IMR-90 (cell line): ENCODE measurements around the gene AGAP1. TPM values are rescaled to one million over a fixed set of nuclear protein-coding genes. Genes with fewer than 3 reads are reported as not detected.

Experiments used
- ATAC-seq: fragments of 200-7000 bp; cut with Tn5 transposase; 2 replicates; pipeline ENCODE4 v1.9.1; 2020; ENCODE audit warnings: low read depth, mild to moderate bottlenecking, moderate library complexity
- BruUV-seq: library from RNA; stranded (reverse); fragments of 400-500 nt; replicated peaks from 2 replicates; lab custom pipeline; 2021; lab: Mats Ljungman, UMichigan
- CTCF ChIA-PET: fragments of 300-600 bp; formaldehyde crosslinking; extraction: SDS; loops from one replicate; lab custom pipeline; 2021; ENCODE audit warnings: antibody characterized with exemption; lab: Yijun Ruan, JAX
- POLR2A ChIA-PET: fragments of 300-600 bp; sonication (Branson Sonifier 250); formaldehyde crosslinking; loops from one replicate; lab custom pipeline; 2022; ENCODE audit warnings: antibody characterized with exemption; ENCODE audit not compliant: unreplicated experiment; lab: Charles Lee
- DNase-seq: peaks from one replicate; pipeline ENCODE4 v3.0.0; 2013
- H2AFZ ChIP-seq: replicated peaks from 2 replicates; pipeline ENCODE3; 2013; ENCODE audit warnings: low read length, mild to moderate bottlenecking; ENCODE audit not compliant: poor library complexity
- H2AK5ac ChIP-seq: 2 replicates; pipeline ENCODE4 v1.6.1; 2013; ENCODE audit warnings: low read depth, low read length, inconsistent platforms
- H2AK9ac ChIP-seq: replicated peaks from 2 replicates; pipeline ENCODE3; 2013; ENCODE audit warnings: mild to moderate bottlenecking, low read depth, low read length, moderate library complexity; ENCODE audit not compliant: poor library complexity
- H2BK120ac ChIP-seq: 2 replicates; pipeline ENCODE4 v1.6.1; 2013; ENCODE audit warnings: low read depth, low read length, inconsistent platforms
- H2BK15ac ChIP-seq: 3 replicates; pipeline ENCODE4 v1.6.1; 2013; ENCODE audit warnings: low read depth, low read length, inconsistent platforms
- H2BK20ac ChIP-seq: 2 replicates; pipeline ENCODE4 v1.6.1; 2013; ENCODE audit warnings: low read depth, mild to moderate bottlenecking, inconsistent platforms, low read length, moderate library complexity
- H2BK5ac ChIP-seq: 2 replicates; pipeline ENCODE4 v1.6.1; 2013; ENCODE audit warnings: mild to moderate bottlenecking, low read depth, low read length, inconsistent platforms; ENCODE audit not compliant: poor library complexity, severe bottlenecking
- H3K14ac ChIP-seq: replicated peaks from 2 replicates; pipeline ENCODE4 v1.6.1; 2013; ENCODE audit warnings: low read depth, low read length, inconsistent platforms
- H3K18ac ChIP-seq: 2 replicates; pipeline ENCODE4 v1.6.1; 2013; ENCODE audit warnings: low read depth, low read length, control low read depth
- H3K23ac ChIP-seq: 2 replicates; pipeline ENCODE4 v1.6.1; 2013; ENCODE audit warnings: low read depth, low read length, inconsistent platforms
- H3K27ac ChIP-seq: 2 replicates; pipeline ENCODE4 v1.5.1; 2013; ENCODE audit warnings: mild to moderate bottlenecking, control low read depth, low read length; ENCODE audit not compliant: insufficient read depth
- H3K27me3 ChIP-seq: 2 replicates; pipeline ENCODE4 v1.6.1; 2013; ENCODE audit warnings: low read length; ENCODE audit not compliant: control insufficient read depth, insufficient read depth
- H3K36me3 ChIP-seq: 2 replicates; pipeline ENCODE4 v1.6.1; 2013; ENCODE audit warnings: low read length, mixed read lengths; ENCODE audit not compliant: control insufficient read depth, insufficient read depth
- H3K4ac ChIP-seq: 2 replicates; pipeline ENCODE4 v1.6.1; 2013; ENCODE audit warnings: low read depth, low read length, inconsistent platforms
- H3K4me1 ChIP-seq: 2 replicates; pipeline ENCODE4 v1.6.1; 2013; ENCODE audit warnings: low read length, mixed read lengths; ENCODE audit not compliant: control insufficient read depth, insufficient read depth
- H3K4me2 ChIP-seq: 2 replicates; pipeline ENCODE4 v1.6.1; 2013; ENCODE audit warnings: low read depth, mild to moderate bottlenecking, control low read depth, low read length, moderate library complexity
- H3K4me3 ChIP-seq: 2 replicates; pipeline ENCODE4 v1.5.1; 2013; ENCODE audit warnings: low read depth, mild to moderate bottlenecking, control low read depth, low read length, moderate library complexity; ENCODE audit not compliant: insufficient read depth
- H3K56ac ChIP-seq: 2 replicates; pipeline ENCODE4 v1.6.1; 2013; ENCODE audit warnings: low read length, inconsistent platforms; ENCODE audit not compliant: insufficient read depth; ENCODE audit errors: extremely low read depth
- H3K79me1 ChIP-seq, 2 experiments: 2 replicates each; pipeline ENCODE4 v1.6.1; 2013; ENCODE audit warnings: low read length in 2 of 2, inconsistent platforms in 1 of 2, low read depth in 1 of 2
- H3K9ac ChIP-seq: 2 replicates; pipeline ENCODE4 v1.6.1; 2013; ENCODE audit warnings: low read depth, low read length, control low read depth
- H3K9me1 ChIP-seq: 2 replicates; pipeline ENCODE4 v1.6.1; 2013; ENCODE audit warnings: low read length, inconsistent platforms; ENCODE audit not compliant: insufficient read depth
- H3K9me3 ChIP-seq: 2 replicates; pipeline ENCODE4 v1.6.1; 2013; ENCODE audit warnings: low read length; ENCODE audit not compliant: control insufficient read depth, insufficient read depth
- H4K20me1 ChIP-seq: 2 replicates; pipeline ENCODE4 v1.6.1; 2013; ENCODE audit warnings: low read length, inconsistent platforms; ENCODE audit not compliant: insufficient read depth
- H4K5ac ChIP-seq: 2 replicates; pipeline ENCODE4 v1.6.1; 2013; ENCODE audit warnings: mild to moderate bottlenecking, low read depth, low read length, control low read depth
- H4K8ac ChIP-seq, 2 experiments: 2 replicates each; pipeline ENCODE4 v1.6.1; 2013; ENCODE audit warnings: low read depth in 2 of 2, low read length in 2 of 2, control low read depth in 1 of 2, inconsistent platforms in 1 of 2
- H4K91ac ChIP-seq: 2 replicates; pipeline ENCODE4 v1.6.1; 2013; ENCODE audit warnings: low read depth, low read length, inconsistent platforms; ENCODE audit not compliant: insufficient read depth
- BHLHE40 ChIP-seq: fragments of 150-350 bp; IDR thresholded peaks from 2 replicates; pipeline ENCODE4 v1.6.1; 2016; ENCODE audit warnings: mild to moderate bottlenecking, low read depth, low read length
- CEBPB ChIP-seq: IDR thresholded peaks from 2 replicates; pipeline ENCODE4 v1.6.1; 2012; ENCODE audit warnings: low read depth, low read length, improper control_type of control experiment
- CHD1 ChIP-seq: IDR thresholded peaks from 2 replicates; pipeline ENCODE4 v1.6.1; 2012; ENCODE audit warnings: low read depth, low read length, improper control_type of control experiment
- ELK1 ChIP-seq: fragments of 150-350 bp; IDR thresholded peaks from 2 replicates; pipeline ENCODE4 v1.6.1; 2016; ENCODE audit warnings: low read depth, mild to moderate bottlenecking, low read length, moderate library complexity, borderline replicate concordance
- FOS ChIP-seq: fragments of 150-350 bp; IDR thresholded peaks from 2 replicates; pipeline ENCODE4 v1.6.1; 2016; ENCODE audit warnings: low read depth, low read length
- MAFK ChIP-seq: IDR thresholded peaks from 2 replicates; pipeline ENCODE4 v1.6.1; 2012; ENCODE audit warnings: low read depth, low read length, improper control_type of control experiment
- MAZ ChIP-seq: IDR thresholded peaks from 2 replicates; pipeline ENCODE4 v1.6.1; 2012; ENCODE audit warnings: low read depth, mild to moderate bottlenecking, low read length, improper control_type of control experiment, moderate library complexity, borderline replicate concordance
- MXI1 ChIP-seq: IDR thresholded peaks from 2 replicates; pipeline ENCODE4 v1.6.1; 2012; ENCODE audit warnings: low read depth, mild to moderate bottlenecking, low read length, moderate library complexity, borderline replicate concordance
- NFE2L2 ChIP-seq: fragments of 150-350 bp; IDR thresholded peaks from 2 replicates; pipeline ENCODE4 v1.6.1; 2016; ENCODE audit warnings: low read depth, mild to moderate bottlenecking, low read length
- POLR2A ChIP-seq: IDR thresholded peaks from 2 replicates; pipeline ENCODE4 v1.6.1; 2012; ENCODE audit warnings: mild to moderate bottlenecking, low read depth, low read length
- RAD21 ChIP-seq: IDR thresholded peaks from 2 replicates; pipeline ENCODE4 v1.6.1; 2012; ENCODE audit warnings: low read length, improper control_type of control experiment
- RCOR1 ChIP-seq: IDR thresholded peaks from 2 replicates; pipeline ENCODE4 v1.6.1; 2012; ENCODE audit warnings: mild to moderate bottlenecking, low read length, improper control_type of control experiment; ENCODE audit not compliant: insufficient replicate concordance
- RFX5 ChIP-seq: IDR thresholded peaks from 2 replicates; pipeline ENCODE4 v1.8.0; 2012; ENCODE audit warnings: low read depth, mild to moderate bottlenecking, low read length, moderate library complexity
- SMC3 ChIP-seq: fragments of 150-350 bp; IDR thresholded peaks from 2 replicates; pipeline ENCODE4 v1.6.1; 2016; ENCODE audit warnings: low read depth, mild to moderate bottlenecking, antibody characterized with exemption, low read length, moderate library complexity
- WGBS, 2 experiments: methylation state at CpG; one replicate each; pipeline versions ENCODE4 v1.1.5 to v1.1.7; 2013; ENCODE audit warnings: missing lambda C conversion rate in 2 of 2; ENCODE audit not compliant: insufficient read length in 1 of 2; ENCODE audit errors: extremely low coverage in 2 of 2; 5-methylcytosine and 5-hydroxymethylcytosine counted together
- dilution Hi-C: fragments of 300-500 bp; cut with HindIII; formaldehyde crosslinking; loops from one replicate; pipeline ENCODE4 v1.14.3; 2018; ENCODE audit warnings: low sequenced_read_pairs; ENCODE audit not compliant: unreplicated experiment
- in situ Hi-C: fragments of 300-500 bp; cut with MboI; formaldehyde crosslinking; loops from 3 replicates; pipeline ENCODE4 v1.14.3; 2019; ENCODE audit warnings: low sequenced_read_pairs, inconsistent platforms, mixed read lengths
- intact Hi-C: fragments of 100-400 bp; cut with micrococcal nuclease; formaldehyde crosslinking; loops from 2 replicates; pipeline ENCODE4 v1.10.0; 2022
- polyA plus RNA-seq, 3 experiments: library from polyadenylated mRNA; depleted of rRNA; stranded (reverse); fragments of >200 nt; gene quantifications; 2 replicates each; pipeline ENCODE4 v1.2.3, GENCODE V29; 2012; ENCODE audit warnings: low replicate concordance in 1 of 3
- total RNA-seq: library from RNA; depleted of rRNA; stranded (reverse); fragments of >200 nt; gene quantifications from 2 replicates; pipeline ENCODE4 v1.2.3, GENCODE V29; 2012
- TF ChIP-seq, protein P1 (sequence below): fragments of 150-350 bp; IDR thresholded peaks from 2 replicates; pipeline ENCODE4 v1.6.1; 2017; ENCODE audit warnings: mild to moderate bottlenecking, antibody characterized with exemption, low read length, low read depth
- TF ChIP-seq, protein P2 (sequence below): conservative IDR thresholded peaks from 2 replicates; pipeline ENCODE4 v1.5.1; 2012; ENCODE audit warnings: mild to moderate bottlenecking, low read depth, low read length, improper control_type of control experiment

Gene AGAP1
- total and polyA plus RNA-seq, 2 of the 4 experiments (the other 2 are of a cell fraction) = 15.1 to 16.4 TPM

DNA sequence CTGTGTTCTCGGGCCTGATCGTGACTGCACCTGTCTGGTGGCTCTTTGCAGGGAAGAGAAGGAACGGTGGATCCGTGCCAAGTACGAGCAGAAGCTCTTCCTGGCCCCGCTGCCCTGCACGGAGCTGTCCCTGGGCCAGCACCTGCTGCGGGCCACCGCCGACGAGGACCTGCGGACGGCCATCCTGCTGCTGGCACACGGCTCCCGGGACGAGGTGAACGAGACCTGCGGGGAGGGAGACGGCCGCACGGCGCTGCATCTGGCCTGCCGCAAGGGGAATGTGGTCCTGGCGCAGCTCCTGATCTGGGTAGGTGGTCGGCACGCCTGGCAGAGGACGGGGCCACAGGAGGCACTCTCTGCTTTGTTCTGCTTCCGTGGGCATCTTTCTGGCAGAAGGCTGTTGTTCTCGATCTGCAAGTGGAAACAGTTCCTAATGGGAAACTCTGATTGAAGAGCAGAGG lies 626.3 kb downstream of the AGAP1 start:
- H3K79me1 ChIP-seq = no peaks in the 10 kb centered on the region
- H3K4me1 ChIP-seq = peaks cover 3% of the 10 kb centered on the region; the same call in 1 of the 2 replicates
- POLR2A ChIA-PET = no interaction called here

More for the DNA sequence above, 626.3 kb downstream of the AGAP1 start:
- no peak for DNase-seq
- no peak overlapping the region for H3K14ac ChIP-seq
- no peaks in the 10 kb centered on the region for H3K9me3 ChIP-seq
- no peak overlapping the region for H2AFZ ChIP-seq
- H2BK120ac ChIP-seq = no peak overlapping the region
- in situ Hi-C loops = no loop called here
- no peak overlapping the region for H3K4me3 ChIP-seq
- H3K56ac ChIP-seq = no peak overlapping the region
- CTCF ChIA-PET = no interaction called here
- no peak overlapping the region for H3K4ac ChIP-seq
- intact Hi-C loops = no loop called here
- dilution Hi-C loops = no loop called here
- H3K36me3 ChIP-seq = peaks cover 5% of the 10 kb centered on the region; the same call in 1 of the 2 replicates
- no peak for TF ChIP-seq SMC3
- no peak for TF ChIP-seq MXI1
- TF ChIP-seq, protein P1, sequence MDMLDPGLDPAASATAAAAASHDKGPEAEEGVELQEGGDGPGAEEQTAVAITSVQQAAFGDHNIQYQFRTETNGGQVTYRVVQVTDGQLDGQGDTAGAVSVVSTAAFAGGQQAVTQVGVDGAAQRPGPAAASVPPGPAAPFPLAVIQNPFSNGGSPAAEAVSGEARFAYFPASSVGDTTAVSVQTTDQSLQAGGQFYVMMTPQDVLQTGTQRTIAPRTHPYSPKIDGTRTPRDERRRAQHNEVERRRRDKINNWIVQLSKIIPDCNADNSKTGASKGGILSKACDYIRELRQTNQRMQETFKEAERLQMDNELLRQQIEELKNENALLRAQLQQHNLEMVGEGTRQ = no peak
- no peak for TF ChIP-seq ELK1
- no peak for TF ChIP-seq CHD1
- TF ChIP-seq CEBPB = no peak
- TF ChIP-seq, protein P2, sequence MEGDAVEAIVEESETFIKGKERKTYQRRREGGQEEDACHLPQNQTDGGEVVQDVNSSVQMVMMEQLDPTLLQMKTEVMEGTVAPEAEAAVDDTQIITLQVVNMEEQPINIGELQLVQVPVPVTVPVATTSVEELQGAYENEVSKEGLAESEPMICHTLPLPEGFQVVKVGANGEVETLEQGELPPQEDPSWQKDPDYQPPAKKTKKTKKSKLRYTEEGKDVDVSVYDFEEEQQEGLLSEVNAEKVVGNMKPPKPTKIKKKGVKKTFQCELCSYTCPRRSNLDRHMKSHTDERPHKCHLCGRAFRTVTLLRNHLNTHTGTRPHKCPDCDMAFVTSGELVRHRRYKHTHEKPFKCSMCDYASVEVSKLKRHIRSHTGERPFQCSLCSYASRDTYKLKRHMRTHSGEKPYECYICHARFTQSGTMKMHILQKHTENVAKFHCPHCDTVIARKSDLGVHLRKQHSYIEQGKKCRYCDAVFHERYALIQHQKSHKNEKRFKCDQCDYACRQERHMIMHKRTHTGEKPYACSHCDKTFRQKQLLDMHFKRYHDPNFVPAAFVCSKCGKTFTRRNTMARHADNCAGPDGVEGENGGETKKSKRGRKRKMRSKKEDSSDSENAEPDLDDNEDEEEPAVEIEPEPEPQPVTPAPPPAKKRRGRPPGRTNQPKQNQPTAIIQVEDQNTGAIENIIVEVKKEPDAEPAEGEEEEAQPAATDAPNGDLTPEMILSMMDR = no peak
- TF ChIP-seq POLR2A = no peak
- no peak for TF ChIP-seq RCOR1
- no peak for TF ChIP-seq RAD21
- TF ChIP-seq MAZ = no peak
- no peak for TF ChIP-seq BHLHE40
- TF ChIP-seq FOS = no peak
- no peak for TF ChIP-seq MAFK
- TF ChIP-seq RFX5 = no peak
- TF ChIP-seq NFE2L2 = no peak
- ATAC-seq = no peak
- H4K5ac ChIP-seq = no peak overlapping the region
- H4K20me1 ChIP-seq = peaks cover 3% of the 10 kb centered on the region; the same call in 1 of the 2 replicates
- no peak overlapping the region for H4K91ac ChIP-seq
- H3K9me1 ChIP-seq = no peaks in the 10 kb centered on the region
- H2AK5ac ChIP-seq = no peak overlapping the region
- WGBS, 2 experiments = 87% methylated on average over 18 of the region's 29 CpGs; no CpG with 5 or more reads in 1 of the 2 experiments
- H3K4me2 ChIP-seq = no peak overlapping the region
- no peak overlapping the region for H2AK9ac ChIP-seq
- H3K9ac ChIP-seq = no peak overlapping the region
- no peak overlapping the region for H4K8ac ChIP-seq
- no peak overlapping the region for H2BK20ac ChIP-seq
- H3K18ac ChIP-seq = no peak overlapping the region
- H2BK15ac ChIP-seq = no peak overlapping the region
- no peaks in the 10 kb centered on the region for H3K27me3 ChIP-seq
- no peak overlapping the region for H3K23ac ChIP-seq
- H3K27ac ChIP-seq = no peak overlapping the region
- no peak overlapping the region for H2BK5ac ChIP-seq
- no TSS peak for BruUV-seq
